GM18526 (cell line): ENCODE results near the gene IPP.
A peak's percentile ranks its signal among the peaks of the same experiment; 100 is the strongest.

Experiments used
- POLR2A ChIP-seq: IDR thresholded peaks from 3 replicates; pipeline ENCODE4 v1.6.1; 2011; ENCODE audit not compliant: insufficient read length; ENCODE audit errors: extremely low read depth

IPP gene

DNA sequence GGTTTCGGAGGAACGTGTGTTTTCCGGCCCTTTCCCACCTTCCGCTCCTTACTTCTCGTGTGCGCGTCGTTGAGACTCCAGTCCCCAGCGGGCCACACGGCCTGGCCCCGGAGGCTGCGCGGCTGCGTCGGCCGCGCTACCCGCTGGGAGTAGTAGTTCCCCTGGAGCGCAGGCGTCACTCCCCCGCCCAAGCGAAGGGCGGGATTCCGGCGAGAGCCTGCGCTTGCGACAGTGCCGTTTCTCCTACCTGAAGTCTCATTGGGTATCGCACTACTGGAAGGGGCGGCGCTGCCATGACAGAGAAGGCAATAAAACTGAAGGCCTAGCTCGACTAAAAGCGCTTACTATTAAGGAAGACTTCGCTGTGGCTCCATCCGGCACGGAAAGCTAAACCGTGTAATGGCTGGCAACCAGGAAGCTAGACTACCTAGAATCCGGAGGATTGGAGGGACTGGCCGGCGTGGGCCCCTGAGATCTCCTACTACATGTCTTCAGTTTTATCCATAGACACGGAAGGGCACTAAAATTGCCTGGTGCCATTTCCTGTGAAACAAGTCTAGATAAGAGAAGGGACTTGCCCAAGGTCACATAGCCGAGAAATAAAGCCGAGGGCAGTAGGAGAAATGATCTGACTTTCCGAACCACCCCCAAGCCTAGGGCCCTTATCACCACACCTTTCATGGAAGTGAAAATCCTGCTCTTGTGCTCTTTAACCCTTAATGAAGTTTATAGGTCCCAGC, 63.3 kb downstream of the IPP start:
- TF ChIP-seq POLR2A, result peak; percentile 98

GRCh38 chr1:45686288-45687013, 64.0 kb downstream of the IPP start, which contains the start of gene GPBP1L1:
Gene GPBP1L1 (minus strand): TSS chr1:45686533. CDS start chr1:45659087, 27,446 bp downstream.
- TF ChIP-seq POLR2A, result peak; percentile 82

DNA sequence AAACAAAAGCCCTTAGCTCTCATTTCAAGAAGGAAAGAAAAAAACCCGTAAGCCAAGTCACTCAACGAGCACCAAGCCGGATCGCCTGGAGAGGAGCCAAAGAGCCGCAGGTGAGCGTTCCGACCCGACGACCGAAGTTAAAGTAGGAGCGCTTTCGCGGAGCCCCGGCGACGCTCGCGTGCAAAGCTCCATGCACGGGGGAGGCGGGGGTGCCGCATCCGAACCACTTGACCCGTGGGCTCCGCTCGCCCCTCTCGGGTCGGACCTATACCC, 64.5 kb downstream of the IPP start:
- TF ChIP-seq POLR2A, result no peak

DNA sequence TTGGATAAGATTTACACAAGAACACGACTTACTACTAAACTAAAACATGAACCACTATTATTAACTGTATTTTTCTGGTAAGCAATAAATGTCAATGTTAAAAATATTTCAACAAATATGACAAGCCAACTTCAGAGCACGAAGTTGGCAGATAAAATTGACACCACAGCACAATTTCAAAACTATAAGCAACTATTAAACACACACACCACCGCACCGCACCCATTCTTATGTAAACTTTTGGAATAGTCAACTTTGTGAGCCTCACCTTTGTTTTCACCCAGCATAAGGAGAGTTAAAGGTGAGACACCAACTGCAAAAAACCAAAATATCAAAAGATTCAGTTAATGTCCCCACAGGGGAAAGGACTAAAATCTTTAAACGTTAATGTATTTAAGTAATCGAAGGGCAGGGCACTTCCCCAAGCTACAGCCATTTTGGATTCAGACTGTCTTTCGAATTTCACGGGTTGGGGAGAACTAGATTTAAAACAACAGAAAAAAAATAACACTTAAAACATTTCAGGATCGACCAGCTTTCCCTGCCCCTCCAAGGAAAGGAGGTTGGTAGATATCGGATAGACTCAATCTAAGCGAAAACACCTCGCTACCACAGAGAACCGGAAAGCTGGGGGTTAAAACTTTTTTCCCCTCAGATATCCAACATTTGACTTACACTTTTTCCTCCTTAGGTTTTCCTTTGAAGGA, 65.0 kb downstream of the IPP start:
- TF ChIP-seq POLR2A, result no peak

GRCh38 chr1:45684402-45684801, 66.1 kb downstream of the IPP start:
- TF ChIP-seq POLR2A, result no peak

- no peak for TF ChIP-seq POLR2A
These were observed 67.5 kb downstream of the IPP start for GRCh38 chr1:45682942-45683341.

DNA sequence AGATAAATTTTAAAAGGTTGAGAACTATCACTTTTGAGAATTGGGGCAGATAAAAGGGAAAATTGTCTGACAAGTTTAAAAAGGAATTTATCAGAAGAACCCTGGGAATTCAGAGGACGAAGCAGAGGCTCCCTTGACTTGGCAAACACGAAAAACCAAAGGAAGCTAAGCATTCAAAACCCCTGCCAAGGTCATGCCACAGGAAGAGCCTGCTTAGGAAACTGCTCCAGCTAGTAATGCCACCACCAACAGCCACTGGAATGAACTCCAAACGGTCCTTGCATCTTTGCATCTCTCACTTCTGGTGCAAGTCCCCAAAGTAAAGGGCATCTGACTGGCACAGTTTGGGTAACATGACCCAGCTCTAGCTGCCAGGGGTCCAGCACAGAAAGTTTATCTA, 71.3 kb downstream of the IPP start:
- no peak for TF ChIP-seq POLR2A

DNA sequence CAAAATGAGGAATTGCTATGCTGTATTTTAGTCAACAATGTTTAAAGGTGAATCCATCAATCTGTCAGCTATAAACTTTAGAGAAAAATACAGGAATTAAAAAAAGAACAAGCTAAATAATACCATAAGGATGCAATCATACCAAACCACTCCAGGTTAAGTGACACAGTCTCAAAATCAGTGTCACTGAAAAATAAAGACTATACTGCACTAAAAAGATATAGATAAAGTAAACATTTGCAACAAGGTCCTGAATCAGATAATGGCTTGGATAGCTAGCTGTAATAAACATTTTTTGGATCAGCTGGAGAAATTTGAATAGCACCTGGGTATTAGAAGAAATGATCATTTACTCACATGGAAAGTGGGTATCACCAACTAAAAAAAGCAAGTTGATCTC, 72.0 kb downstream of the IPP start:
- TF ChIP-seq POLR2A, result no peak

GRCh38 chr1:45677751-45678245, 72.7 kb downstream of the IPP start:
- TF ChIP-seq POLR2A, result no peak

- TF ChIP-seq POLR2A, result no peak
These were observed 76.0 kb downstream of the IPP start for GRCh38 chr1:45674478-45674877.

DNA sequence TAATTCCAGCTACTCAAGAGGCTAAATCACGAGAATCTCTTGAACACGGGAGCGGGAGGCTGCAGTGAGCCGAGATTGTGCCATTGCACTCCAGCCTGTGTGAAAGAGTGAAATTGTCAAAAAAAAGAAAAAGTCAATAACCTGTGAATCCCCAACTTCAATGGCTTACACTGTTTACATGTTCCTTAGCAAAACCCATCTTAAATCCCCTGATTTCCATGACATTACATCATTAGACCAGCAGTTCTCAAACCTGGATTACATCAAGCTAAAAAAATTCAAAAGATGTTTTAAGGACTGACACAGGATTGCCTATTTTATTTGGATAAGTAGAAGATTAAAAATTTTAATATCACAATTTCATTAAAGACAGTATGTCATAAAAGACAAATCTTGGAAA, 76.5 kb downstream of the IPP start:
- no peak for TF ChIP-seq POLR2A

DNA sequence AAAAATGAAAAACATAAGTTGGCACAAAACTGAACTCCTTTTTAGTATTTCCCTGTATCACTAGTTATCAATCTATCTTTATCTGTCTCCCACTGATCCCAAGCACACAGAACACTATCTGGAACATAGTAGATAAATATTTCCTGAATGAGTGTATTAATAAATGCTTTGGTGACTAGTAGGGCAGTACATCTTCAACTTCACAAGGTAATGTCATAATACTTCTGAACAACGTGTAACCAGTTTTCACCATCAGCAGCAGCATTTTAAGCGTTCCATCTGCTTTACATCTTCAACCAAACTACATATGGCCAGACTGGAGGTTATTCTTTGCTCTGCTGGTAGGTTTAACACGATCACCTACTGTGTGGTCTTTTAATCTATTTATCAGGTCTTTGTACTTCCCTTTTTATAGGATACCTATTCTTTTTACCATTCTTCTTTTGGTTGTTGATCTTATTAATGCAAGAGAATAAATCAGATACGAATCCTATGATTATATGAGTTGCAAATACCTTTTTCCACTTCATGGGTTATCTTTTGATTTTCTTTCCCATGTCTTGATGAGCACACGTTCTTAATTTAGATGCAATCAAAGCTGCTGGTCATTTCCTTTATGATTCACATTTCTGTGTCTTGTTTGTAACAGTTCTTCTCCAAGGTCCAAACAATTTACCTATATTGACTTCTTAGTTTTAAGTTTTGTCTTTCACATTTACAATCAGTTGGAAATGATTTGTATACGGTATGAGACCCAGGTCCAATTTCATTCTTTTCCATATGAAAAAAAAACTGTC, 80.4 kb downstream of the IPP start:
- TF ChIP-seq POLR2A, result no peak

- TF ChIP-seq POLR2A, result no peak
These were observed 81.1 kb downstream of the IPP start for GRCh38 chr1:45669379-45669778.

DNA sequence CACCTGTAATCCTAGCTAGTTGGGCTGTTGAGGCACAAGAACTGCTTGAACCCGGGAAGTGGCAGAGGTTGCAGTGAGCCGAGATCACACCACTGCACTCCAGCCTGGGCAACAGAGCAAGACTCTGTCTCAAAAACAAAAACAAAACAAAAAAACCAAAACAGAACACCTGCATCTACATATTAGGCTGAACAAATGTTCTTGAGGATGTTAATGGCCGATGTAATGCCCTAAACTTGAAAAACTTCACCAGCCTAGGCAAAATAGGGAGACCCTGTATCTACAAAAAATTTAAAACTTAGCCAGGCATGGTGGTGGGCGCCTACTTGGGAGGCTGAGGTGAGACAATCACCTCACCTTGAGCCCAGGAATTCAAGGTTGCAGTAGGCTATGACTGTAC, 81.9 kb downstream of the IPP start:
- TF ChIP-seq POLR2A, result no peak
